Activated T-helper 1 cell treated with anti-CD3 and anti-CD28 coated beads, Interleukin-2, amount 50 U/mL, for 16 hours (primary cell): ENCODE data around the gene RIN1.

Source experiments
- DNase-seq, 2 donors: peaks; one replicate each; pipeline ENCODE4 v3.0.0-alpha.2; 2020; ENCODE audit warnings: low read depth in 1 of 2, low spot score in 1 of 2

Gene RIN1

GRCh38 chr11:66284526-66285078 lies 51.6 kb downstream of the RIN1 start:
- DNase-seq: no peak

GRCh38 chr11:66283461-66284105 lies 52.7 kb downstream of the RIN1 start:
- DNase-seq: no peak

DNA sequence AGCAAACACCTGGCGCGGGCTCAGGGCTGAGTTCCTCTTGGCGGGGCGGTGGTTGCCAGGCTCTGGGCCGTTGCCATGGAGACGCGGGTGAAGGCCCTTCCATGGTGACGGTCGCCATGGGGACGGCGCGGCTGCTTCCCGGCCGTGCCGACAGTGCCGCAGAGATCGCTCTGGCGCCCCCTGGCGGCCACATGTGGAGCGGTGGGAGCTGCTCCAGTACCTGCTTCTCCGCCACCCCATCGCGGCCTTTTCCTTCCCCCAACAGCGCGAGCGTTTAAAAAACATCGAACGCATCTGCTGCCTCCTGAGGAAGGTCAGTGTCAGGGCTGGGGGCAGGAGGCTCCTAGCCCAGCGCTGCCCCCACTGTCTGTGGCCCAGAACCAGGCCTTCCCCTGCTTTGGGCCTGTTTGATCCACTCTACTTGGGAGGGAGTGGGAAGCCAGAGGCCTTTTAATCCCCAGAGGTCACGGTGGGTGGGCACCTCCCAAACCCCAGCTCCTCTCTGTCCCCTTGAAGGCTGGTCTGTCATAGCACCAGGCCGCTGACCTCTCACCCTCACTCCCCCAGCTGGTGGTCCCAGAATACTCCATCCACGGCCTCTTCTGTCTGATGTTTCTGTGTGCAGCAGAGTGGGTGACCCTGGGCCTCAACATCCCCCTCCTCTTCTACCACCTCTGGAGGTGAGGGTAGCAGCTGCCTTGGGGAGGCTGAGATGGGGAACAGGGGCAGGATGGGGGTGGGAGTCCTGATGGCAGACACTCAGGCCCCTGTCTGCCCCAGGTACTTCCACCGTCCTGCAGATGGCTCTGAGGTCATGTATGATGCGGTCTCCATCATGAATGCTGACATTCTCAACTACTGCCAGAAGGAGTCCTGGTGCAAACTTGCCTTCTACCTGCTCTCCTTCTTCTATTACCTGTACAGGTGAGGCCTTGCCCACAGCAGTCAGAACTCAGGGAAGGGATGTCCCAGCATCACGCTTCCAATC lies 53.5 kb downstream of the RIN1 start:
- DNase-seq: peak; percentile 99
